ENCODE data around the gene ACAN. TPM values are rescaled to one million over a fixed set of nuclear protein-coding genes. Genes with fewer than 3 reads are reported as not detected.

Gene ACAN
- total RNA-seq, 1 experiment from 2014 or later = not detected

- H3K4me3 ChIP-seq = no peak overlapping the region
- no peak overlapping the region for H2AFZ ChIP-seq
- H3K9me3 ChIP-seq (ENCODE audit: insufficient read depth, low read depth) = no peaks in the 10 kb centered on the region
- no TSS peak for BruUV-seq (replicated peaks)
- no peak for DNase-seq
- TF ChIP-seq CTCF (conservative IDR thresholded peaks at IDR 0.05) = no peak
- TF ChIP-seq EZH2 (IDR thresholded peaks at IDR 0.05; ENCODE audit: low read depth) = no peak
- ChIA-PET POLR2A (ENCODE audit: unreplicated experiment) (no interaction called here), CTCF (no interaction called here)
- no peaks in the 10 kb centered on the region for H3F3A ChIP-seq (ENCODE audit: insufficient read depth, low read depth)
- H3K79me2 ChIP-seq (ENCODE audit: low read depth) = no peaks in the 10 kb centered on the region
- no peaks in the 10 kb centered on the region for H3K4me1 ChIP-seq (replicated peaks; ENCODE audit: insufficient read depth)
- H3K27ac ChIP-seq = no peak overlapping the region
- no peaks in the 10 kb centered on the region; the same call in 1 of the 2 replicates for H4K20me1 ChIP-seq (ENCODE audit: insufficient read depth)
- intact Hi-C loops (cut with micrococcal nuclease; ENCODE audit: unreplicated experiment) = no loop called here
- no peak overlapping the region for H3K4me2 ChIP-seq
- H3K9me2 ChIP-seq (ENCODE audit: insufficient read depth) = no peaks in the 10 kb centered on the region
- H3K27me3 ChIP-seq (ENCODE audit: insufficient read depth, low read depth) = peaks cover 58% of the 10 kb centered on the region
- H3K36me3 ChIP-seq (ENCODE audit: low read depth) = no peaks in the 10 kb centered on the region
These were observed 18.8 kb downstream of the ACAN start for GRCh38 chr15:88821993-88822392.

GRCh38 chr15:88828791-88829190 lies 25.6 kb downstream of the ACAN start:
- intact Hi-C loops (cut with micrococcal nuclease; ENCODE audit: unreplicated experiment) = no loop called here
- Histone ChIP-seq H3K9me2 (ENCODE audit: insufficient read depth) (no peaks in the 10 kb centered on the region), H4K20me1 (ENCODE audit: insufficient read depth) (no peaks in the 10 kb centered on the region), H2AFZ (no peak overlapping the region), H3K27me3 (ENCODE audit: insufficient read depth, low read depth) (peaks cover 38% of the 10 kb centered on the region), H3K4me1 (replicated peaks; ENCODE audit: insufficient read depth) (no peaks in the 10 kb centered on the region), H3K4me2 (no peak overlapping the region), H3K9me3 (ENCODE audit: insufficient read depth, low read depth) (no peaks in the 10 kb centered on the region), H3K27ac (no peak overlapping the region), H3K79me2 (ENCODE audit: low read depth) (no peaks in the 10 kb centered on the region), H3K4me3 (no peak overlapping the region), H3K36me3 (ENCODE audit: low read depth) (no peaks in the 10 kb centered on the region), H3F3A (ENCODE audit: insufficient read depth, low read depth) (no peaks in the 10 kb centered on the region)
- BruUV-seq (replicated peaks) = no TSS peak
- TF ChIP-seq EZH2 (IDR thresholded peaks at IDR 0.05; ENCODE audit: low read depth) = no peak
- no peak for TF ChIP-seq CTCF (conservative IDR thresholded peaks at IDR 0.05)
- ChIA-PET CTCF (interaction anchor here (0.6 kb wide), 1 partner anchor 349 kb away, joined by 3 read pairs; no protein-coding TSS in a partner anchor), POLR2A (ENCODE audit: unreplicated experiment) (no interaction called here)
- no peak for DNase-seq

GRCh38 chr15:88830016-88830415 lies 26.8 kb downstream of the ACAN start:
- ChIA-PET CTCF (no interaction called here), POLR2A (ENCODE audit: unreplicated experiment) (no interaction called here)
- Histone ChIP-seq H2AFZ (no peak overlapping the region), H3K27ac (no peak overlapping the region), H3F3A (ENCODE audit: insufficient read depth, low read depth) (no peaks in the 10 kb centered on the region), H3K36me3 (ENCODE audit: low read depth) (no peaks in the 10 kb centered on the region), H3K4me3 (no peak overlapping the region), H3K79me2 (ENCODE audit: low read depth) (no peaks in the 10 kb centered on the region), H3K9me3 (ENCODE audit: insufficient read depth, low read depth) (no peaks in the 10 kb centered on the region), H3K27me3 (ENCODE audit: insufficient read depth, low read depth) (peaks cover 26% of the 10 kb centered on the region; the same call in 1 of the 2 replicates), H3K4me1 (replicated peaks; ENCODE audit: insufficient read depth) (no peaks in the 10 kb centered on the region), H4K20me1 (ENCODE audit: insufficient read depth) (no peaks in the 10 kb centered on the region), H3K9me2 (ENCODE audit: insufficient read depth) (no peaks in the 10 kb centered on the region), H3K4me2 (no peak overlapping the region)
- intact Hi-C loops (cut with micrococcal nuclease; ENCODE audit: unreplicated experiment) = loop anchor here (10.0 kb wide), 1 partner anchor 355 kb away; no protein-coding TSS in a partner anchor
- no peak for DNase-seq
- TF ChIP-seq CTCF (conservative IDR thresholded peaks at IDR 0.05) = no peak
- TF ChIP-seq EZH2 (IDR thresholded peaks at IDR 0.05; ENCODE audit: low read depth) = no peak
- no TSS peak for BruUV-seq (replicated peaks)

Data from PC-9 (cell line).